Transverse colon (tissue), 4 donors: ENCODE results near the gene PIGV. TPM values are rescaled to one million over a fixed set of nuclear protein-coding genes. Genes with fewer than 3 reads are reported as not detected.
A peak's percentile ranks its signal among the peaks of the same experiment; 100 is the strongest.
"Not testable (repeated sequence)": the region's sequence is repeated elsewhere in the genome, so short reads cannot be mapped to it uniquely, and the experiment has no call there.

Experiments used
- DNase-seq: peaks from one replicate; pipeline ENCODE4 v3.0.0-alpha.2; 2019
- H3K27ac ChIP-seq, 4 donors: fragments of 200-600 bp; sonication (generic); 2 replicates each; pipeline ENCODE4 v1.5.1; 2016 to 2018; ENCODE audit warnings: inconsistent platforms in 4 of 4
- H3K27me3 ChIP-seq: fragments of 200-600 bp; sonication (generic); 2 replicates; pipeline ENCODE4 v1.5.1; 2017; ENCODE audit warnings: inconsistent platforms
- H3K36me3 ChIP-seq, 4 donors: fragments of 200-600 bp; sonication (generic); 2 replicates each; pipeline ENCODE4 v1.5.1; 2017 to 2019; ENCODE audit warnings: inconsistent platforms in 4 of 4
- H3K4me1 ChIP-seq, 4 donors: fragments of 200-600 bp; sonication (generic); 2 replicates each; pipeline ENCODE4 v1.5.1; 2017 to 2020; ENCODE audit warnings: inconsistent platforms in 4 of 4
- H3K4me3 ChIP-seq, 4 donors: fragments of 200-600 bp; sonication (generic); 1 replicate in 1 of 4; 2 replicates in 3 of 4; pipeline versions ENCODE4 v1.5.1 to v1.6.1; 2017 to 2019; ENCODE audit warnings: inconsistent platforms in 4 of 4
- H3K9me3 ChIP-seq, 2 donors: fragments of 200-600 bp; sonication (generic); 2 replicates each; pipeline ENCODE4 v1.5.1; 2017 to 2019; ENCODE audit warnings: inconsistent platforms in 2 of 2
- CTCF ChIP-seq, 5 experiments: fragments of 200-600 bp in 3 of 5; fragments of 450-650 bp in 2 of 5; sonication (generic) in 3 of 5; IDR thresholded peaks; 1 replicate in 2 of 5; 2 replicates in 3 of 5; pipeline ENCODE4 v1.5.1; 2016 to 2017; ENCODE audit warnings: antibody characterized with exemption in 5 of 5, inconsistent platforms in 3 of 5, mild to moderate bottlenecking in 2 of 5, moderate library complexity in 1 of 5
- EP300 ChIP-seq: sonication (generic); formaldehyde crosslinking; IDR thresholded peaks from one replicate; pipeline ENCODE4 v1.6.1; 2017; ENCODE audit warnings: antibody characterized with exemption, low read depth
- POLR2A ChIP-seq: fragments of 450-650 bp; IDR thresholded peaks from one replicate; pipeline ENCODE4 v1.6.1; 2016; ENCODE audit warnings: antibody characterized with exemption, mild to moderate bottlenecking, moderate library complexity
- POLR2AphosphoS5 ChIP-seq, 3 donors: sonication (generic); formaldehyde crosslinking; IDR thresholded peaks; one replicate each; pipeline ENCODE4 v1.6.1; 2016; ENCODE audit warnings: antibody characterized with exemption in 3 of 3
- WGBS, 2 donors: methylation state at CpG; one replicate each; pipeline ENCODE4 v1.1.5; 2018; ENCODE audit warnings: low coverage in 1 of 2; 5-methylcytosine and 5-hydroxymethylcytosine counted together
- in situ Hi-C, 4 donors: fragments of 200-750 bp; cut with MboI; loops; one replicate each; pipeline versions ENCODE4 v1.15.0 to v1.15.1; 2017; ENCODE audit warnings: low sequenced_read_pairs in 3 of 4, low pct_ligation_motif_present in 1 of 4, low pct_unique_long_range_greater_than_20kb in 1 of 4
- intact Hi-C: fragments of 100-400 bp; cut with DNase I; formaldehyde crosslinking; loops from one replicate; pipeline ENCODE4 v1.15.1; 2023; ENCODE audit warnings: low total_unique reads
- total RNA-seq, 4 donors: library from RNA; depleted of rRNA; stranded (reverse); fragments of >200 nt; gene quantifications; one replicate each; pipeline ENCODE4 v1.1.0, GENCODE V29; 2016

Gene PIGV
- total RNA-seq, 4 donors from 2014 or later: 16.1 to 32.2 (median 24.2) TPM

- Histone ChIP-seq H3K4me3 (no peak overlapping the region), H3K27me3 (no peaks in the 10 kb centered on the region), H3K4me1 (peaks cover 0 to 19% (median 7%) of the 10 kb centered on the region in 4 donors), H3K9me3 (no peaks in the 10 kb centered on the region), H3K36me3 (peaks cover 0 to 19% (median 8%) of the 10 kb centered on the region in 4 donors), H3K27ac (peak overlapping the region; percentile 50 to 74 (median 68))
- WGBS, 2 donors: 56 to 77% methylated on average over 5 to 23 of the region's 23 CpGs
- DNase-seq: peak; percentile 83
- TF ChIP-seq POLR2A: peak; percentile 23
- no peak for TF ChIP-seq EP300
- TF ChIP-seq POLR2AphosphoS5 (IDR thresholded peaks at IDR 0.05): peak in 1 of 3 donors; percentile 17
- no peak for TF ChIP-seq CTCF (IDR thresholded peaks at IDR 0.05)
- intact Hi-C loops: no loop called here
- in situ Hi-C loops: no loop called here
Observed at GRCh38 chr1:26833432-26834405, 46.0 kb downstream of the PIGV start.

GRCh38 chr1:26837665-26838064, 49.9 kb downstream of the PIGV start:
- intact Hi-C loops, in situ Hi-C loops, H3K4me1 ChIP-seq, H3K27me3 ChIP-seq, DNase-seq, H3K9me3 ChIP-seq, H3K4me3 ChIP-seq: not testable (repeated sequence)
- 94% methylated on average over 5 of the region's 5 CpGs; no CpG with 5 or more reads in 1 of the 2 donors for WGBS, 2 donors
- H3K36me3 ChIP-seq: peaks cover 0 to 31% (median 8%) of the 10 kb centered on the region in 4 donors
- H3K27ac ChIP-seq: peak overlapping the region in 1 of 4 donors; percentile 74

- H3K4me1 ChIP-seq: no peaks in the 10 kb centered on the region
- peak overlapping the region in 2 of 4 donors; percentile 42 to 74 for H3K27ac ChIP-seq
- intact Hi-C loops: no loop called here
- peak; percentile 71 for DNase-seq
- H3K27me3 ChIP-seq: no peaks in the 10 kb centered on the region
- H3K9me3 ChIP-seq: no peaks in the 10 kb centered on the region
- in situ Hi-C loops: no loop called here
- peaks cover 0 to 21% (median 3%) of the 10 kb centered on the region in 4 donors for H3K36me3 ChIP-seq
- no peak overlapping the region for H3K4me3 ChIP-seq
- TF ChIP-seq POLR2AphosphoS5 (IDR thresholded peaks at IDR 0.05) (no peak), POLR2A (no peak), EP300 (no peak), CTCF (IDR thresholded peaks at IDR 0.05) (no peak)
- 59% methylated on average over 8 of the region's 8 CpGs; no CpG with 5 or more reads in 1 of the 2 donors for WGBS, 2 donors
Observed at GRCh38 chr1:26838474-26839338, 51.0 kb downstream of the PIGV start.

GRCh38 chr1:26839339-26839722, 51.6 kb downstream of the PIGV start:
- intact Hi-C loops (no loop called here), in situ Hi-C loops (no loop called here)
- Histone ChIP-seq H3K27ac (peak overlapping the region in 3 of 4 donors; percentile 1 to 74 (median 42)), H3K4me1 (no peaks in the 10 kb centered on the region), H3K9me3 (no peaks in the 10 kb centered on the region), H3K36me3 (peaks cover 0 to 21% (median under 1%) of the 10 kb centered on the region in 4 donors), H3K4me3 (no peak overlapping the region), H3K27me3 (no peaks in the 10 kb centered on the region)
- DNase-seq: no peak
- TF ChIP-seq POLR2AphosphoS5 (IDR thresholded peaks at IDR 0.05) (no peak), EP300 (no peak), POLR2A (no peak)
- WGBS, 2 donors: 90% methylated on average over 1 of the region's 1 CpG; no CpG with 5 or more reads in 1 of the 2 donors
